Fibroblast of lung (primary cell): ENCODE measurements around the gene CDH4. TPM values are rescaled to one million over a fixed set of nuclear protein-coding genes. Genes with fewer than 3 reads are reported as not detected.

Experiments
- DNase-seq, 2 donors: peaks; one replicate each; pipeline versions ENCODE4 v3.0.0 to v3.0.0-alpha.2; 2010; ENCODE audit warnings: low read depth in 2 of 2
- H2AFZ ChIP-seq: 2 replicates; pipeline ENCODE4 v1.5.1; 2012; ENCODE audit warnings: low read length, control low read depth, inconsistent platforms
- H3K27ac ChIP-seq: 2 replicates; pipeline ENCODE4 v1.5.1; 2011; ENCODE audit warnings: low read length, control low read depth; ENCODE audit not compliant: insufficient read depth
- H3K27me3 ChIP-seq: 2 replicates; pipeline ENCODE4 v1.5.1; 2011; ENCODE audit warnings: mild to moderate bottlenecking, low read length; ENCODE audit not compliant: control insufficient read depth, insufficient read depth
- H3K36me3 ChIP-seq: 2 replicates; pipeline ENCODE4 v1.5.1; 2011; ENCODE audit warnings: low read length; ENCODE audit not compliant: control insufficient read depth, insufficient read depth
- H3K4me1 ChIP-seq: 2 replicates; pipeline ENCODE4 v1.5.1; 2011; ENCODE audit warnings: low read length; ENCODE audit not compliant: control insufficient read depth, insufficient read depth; ENCODE audit errors: extremely low read depth
- H3K4me2 ChIP-seq: 2 replicates; pipeline ENCODE4 v1.5.1; 2011; ENCODE audit warnings: low read length, control low read depth; ENCODE audit not compliant: insufficient read depth; ENCODE audit errors: extremely low read depth
- H3K4me3 ChIP-seq, 4 experiments: fragments of 200-600 bp in 1 of 4; sonication (generic) in 1 of 4; replicated peaks in 1 of 4; 2 replicates each; pipeline ENCODE4 v1.5.1; 2011 to 2016; ENCODE audit warnings: low read length in 4 of 4, low read depth in 3 of 4, mild to moderate bottlenecking in 3 of 4, control low read depth in 2 of 4, inconsistent platforms in 1 of 4, mixed read lengths in 1 of 4; ENCODE audit not compliant: insufficient read depth in 1 of 4; ENCODE audit errors: control extremely low read depth in 1 of 4
- H3K79me2 ChIP-seq: 2 replicates; pipeline ENCODE4 v1.5.1; 2012; ENCODE audit warnings: mild to moderate bottlenecking, low read length, inconsistent platforms; ENCODE audit not compliant: control insufficient read depth, insufficient read depth
- H3K9ac ChIP-seq: 2 replicates; pipeline ENCODE4 v1.5.1; 2011; ENCODE audit warnings: mild to moderate bottlenecking, low read length, control low read depth; ENCODE audit not compliant: insufficient read depth
- H3K9me3 ChIP-seq: 2 replicates; pipeline ENCODE4 v1.5.1; 2012; ENCODE audit warnings: low read depth, low read length; ENCODE audit not compliant: control insufficient read depth, insufficient read depth
- H4K20me1 ChIP-seq: 2 replicates; pipeline ENCODE4 v1.5.1; 2011; ENCODE audit warnings: low read length; ENCODE audit not compliant: control insufficient read depth, insufficient read depth; ENCODE audit errors: extremely low read depth
- CTCF ChIP-seq, 2 donors: IDR thresholded peaks in 1 of 2; conservative IDR thresholded peaks in 1 of 2; 1 replicate in 1 of 2; 2 replicates in 1 of 2; pipeline ENCODE4 v1.5.1; 2011 to 2012; ENCODE audit warnings: low read length in 2 of 2, control low read depth in 1 of 2, inconsistent platforms in 1 of 2, low read depth in 1 of 2, mild to moderate bottlenecking in 1 of 2
- EZH2 ChIP-seq: IDR thresholded peaks from 2 replicates; pipeline ENCODE4 v1.5.1; 2012; ENCODE audit warnings: low read length, control low read depth, mild to moderate bottlenecking; ENCODE audit errors: missing control alignments
- polyA plus RNA-seq, 2 donors: library from polyadenylated mRNA; depleted of rRNA in 1 of 2; stranded (reverse) in 1 of 2; unstranded in 1 of 2; fragments of >200 nt; gene quantifications; 2 replicates each; pipeline ENCODE4 v1.2.1, GENCODE V29; 2011 to 2012; ENCODE audit warnings: missing spikeins in 1 of 2
- total RNA-seq: library from RNA; depleted of rRNA; stranded (reverse); fragments of >200 nt; gene quantifications from 2 replicates; pipeline ENCODE4 v1.2.1, GENCODE V29; 2014

CDH4 gene
- total and polyA plus RNA-seq, 2 donors (not counting 1 experiment from before 2014, with no cell fraction given), result 4.8 to 6.8 TPM

- TF ChIP-seq CTCF (conservative IDR thresholded peaks at IDR 0.05 in 1 of 2, IDR thresholded peaks at IDR 0.05 in 1 of 2; ENCODE audit: low read depth in 1 of 2, low read length in 2 of 2) (no peak), EZH2 (no peak)
- Histone ChIP-seq H3K36me3 (no peaks in the 10 kb centered on the region), H3K9me3 (no peaks in the 10 kb centered on the region), H3K9ac (no peak overlapping the region), H3K27me3 (no peaks in the 10 kb centered on the region), H2AFZ (no peak overlapping the region), H3K4me1 (peaks cover 18% of the 10 kb centered on the region), H3K27ac (no peak overlapping the region), H3K4me3 (no peak overlapping the region), H3K4me2 (no peak overlapping the region), H4K20me1 (no peaks in the 10 kb centered on the region), H3K79me2 (no peaks in the 10 kb centered on the region)
- DNase-seq, result peak in 1 of 2 donors; percentile 79
Observed at GRCh38 chr20:61521687-61522420, 269.8 kb downstream of the CDH4 start.

GRCh38 chr20:61522498-61523090 is 270.5 kb downstream of the CDH4 start:
- no peaks in the 10 kb centered on the region for H4K20me1 ChIP-seq
- no peak for DNase-seq
- no peak overlapping the region for H2AFZ ChIP-seq
- H3K4me2 ChIP-seq, result no peak overlapping the region
- no peaks in the 10 kb centered on the region for H3K36me3 ChIP-seq
- TF ChIP-seq CTCF (conservative IDR thresholded peaks at IDR 0.05 in 1 of 2, IDR thresholded peaks at IDR 0.05 in 1 of 2; ENCODE audit: low read depth in 1 of 2, low read length in 2 of 2) (no peak), EZH2 (no peak)
- no peaks in the 10 kb centered on the region for H3K9me3 ChIP-seq
- H3K79me2 ChIP-seq, result no peaks in the 10 kb centered on the region
- no peaks in the 10 kb centered on the region for H3K27me3 ChIP-seq
- no peak overlapping the region for H3K27ac ChIP-seq
- peaks cover 16% of the 10 kb centered on the region for H3K4me1 ChIP-seq
- H3K4me3 ChIP-seq, result no peak overlapping the region
- no peak overlapping the region for H3K9ac ChIP-seq

GRCh38 chr20:61523145-61523544 is 271.1 kb downstream of the CDH4 start:
- no peak overlapping the region for H3K4me3 ChIP-seq
- no peak overlapping the region for H2AFZ ChIP-seq
- no peak for DNase-seq

More at GRCh38 chr20:61523145-61523544, 271.1 kb downstream of the CDH4 start:
- Histone ChIP-seq H3K79me2 (no peaks in the 10 kb centered on the region), H3K9ac (no peak overlapping the region), H3K4me1 (peaks cover 16% of the 10 kb centered on the region), H3K9me3 (no peaks in the 10 kb centered on the region), H3K27me3 (no peaks in the 10 kb centered on the region), H3K36me3 (no peaks in the 10 kb centered on the region), H3K4me2 (no peak overlapping the region), H4K20me1 (no peaks in the 10 kb centered on the region), H3K27ac (no peak overlapping the region)
- no peak for TF ChIP-seq CTCF (conservative IDR thresholded peaks at IDR 0.05 in 1 of 2, IDR thresholded peaks at IDR 0.05 in 1 of 2; ENCODE audit: low read depth in 1 of 2, low read length in 2 of 2)
